Fibroblast of lung (primary cell): ENCODE data around the gene SLC38A10.

Experiments used
- CTCF ChIP-seq, 2 donors: IDR thresholded peaks in 1 of 2; conservative IDR thresholded peaks in 1 of 2; 1 replicate in 1 of 2; 2 replicates in 1 of 2; pipeline ENCODE4 v1.5.1; 2011 to 2012; ENCODE audit warnings: low read length in 2 of 2, control low read depth in 1 of 2, inconsistent platforms in 1 of 2, low read depth in 1 of 2, mild to moderate bottlenecking in 1 of 2
- EZH2 ChIP-seq: IDR thresholded peaks from 2 replicates; pipeline ENCODE4 v1.5.1; 2012; ENCODE audit warnings: low read length, control low read depth, mild to moderate bottlenecking; ENCODE audit errors: missing control alignments

GRCh38 chr17:81314398-81315081, 19.4 kb upstream of the SLC38A10 start:
- TF ChIP-seq EZH2 (no peak), CTCF (conservative IDR thresholded peaks at IDR 0.05 in 1 of 2, IDR thresholded peaks at IDR 0.05 in 1 of 2; ENCODE audit: low read depth in 1 of 2, low read length in 2 of 2) (no peak)
